Activated CD8-positive, alpha-beta memory T cell treated with anti-CD3 and anti-CD28 coated beads, Interleukin-2, amount 50 U/mL, for 4 hours (primary cell): ENCODE results near the gene CBS.
"Not testable (repeated sequence)": the region's sequence is repeated elsewhere in the genome, so short reads cannot be mapped to it uniquely, and the experiment has no call there.

ENCODE experiments used
- DNase-seq: peaks from one replicate; pipeline ENCODE4 v3.0.0-alpha.2; 2020

CBS gene

GRCh38 chr21:43023175-43023574 is 52.5 kb downstream of the CBS start:
- DNase-seq, result no peak

GRCh38 chr21:43021756-43022600 is 53.7 kb downstream of the CBS start:
- no peak for DNase-seq

- no peak for DNase-seq
These were observed 54.4 kb downstream of the CBS start for GRCh38 chr21:43021191-43021590.

GRCh38 chr21:43020771-43021170 is 54.9 kb downstream of the CBS start:
- no peak for DNase-seq

- no peak for DNase-seq
These were observed 55.5 kb downstream of the CBS start for GRCh38 chr21:43020177-43020576.

GRCh38 chr21:43018519-43018918 is 57.1 kb downstream of the CBS start:
- no peak for DNase-seq

- DNase-seq, result no peak
These were observed 58.9 kb downstream of the CBS start for GRCh38 chr21:43016728-43017127.

- no peak for DNase-seq
These were observed 59.6 kb downstream of the CBS start for GRCh38 chr21:43015906-43016540.

GRCh38 chr21:43012596-43012995 is 63.0 kb downstream of the CBS start:
- DNase-seq, result no peak

- no peak for DNase-seq
These were observed 68.8 kb downstream of the CBS start for GRCh38 chr21:43006874-43007208.

GRCh38 chr21:43006051-43006873 is 69.4 kb downstream of the CBS start:
- not testable (repeated sequence) for DNase-seq

- DNase-seq, result no peak
These were observed 70.0 kb downstream of the CBS start for GRCh38 chr21:43005635-43006034.

- no peak for DNase-seq
These were observed 70.7 kb downstream of the CBS start for GRCh38 chr21:43004926-43005325.
